Measurements from ENCODE around the gene RGMA.

DNA sequence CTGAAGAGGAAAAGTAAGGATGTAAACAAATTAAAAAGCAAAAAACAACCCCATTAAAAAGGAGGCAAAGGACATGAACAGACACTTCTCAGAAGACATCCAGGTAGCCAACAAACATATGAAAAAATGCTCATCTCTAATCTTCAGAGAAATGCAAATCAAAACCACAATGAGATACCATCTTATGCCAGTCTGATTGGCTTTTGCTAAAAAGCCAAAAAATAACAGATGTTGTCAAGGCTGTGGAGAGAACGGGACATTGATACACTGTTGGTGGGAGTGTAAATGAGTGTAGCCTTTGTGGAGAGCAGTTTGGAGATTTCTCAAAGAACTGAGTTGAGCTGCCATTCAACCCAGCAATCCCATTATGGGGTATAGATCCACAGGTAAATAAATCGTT is 18.6 kb upstream of the RGMA start:
- TF ChIP-seq, protein P1, sequence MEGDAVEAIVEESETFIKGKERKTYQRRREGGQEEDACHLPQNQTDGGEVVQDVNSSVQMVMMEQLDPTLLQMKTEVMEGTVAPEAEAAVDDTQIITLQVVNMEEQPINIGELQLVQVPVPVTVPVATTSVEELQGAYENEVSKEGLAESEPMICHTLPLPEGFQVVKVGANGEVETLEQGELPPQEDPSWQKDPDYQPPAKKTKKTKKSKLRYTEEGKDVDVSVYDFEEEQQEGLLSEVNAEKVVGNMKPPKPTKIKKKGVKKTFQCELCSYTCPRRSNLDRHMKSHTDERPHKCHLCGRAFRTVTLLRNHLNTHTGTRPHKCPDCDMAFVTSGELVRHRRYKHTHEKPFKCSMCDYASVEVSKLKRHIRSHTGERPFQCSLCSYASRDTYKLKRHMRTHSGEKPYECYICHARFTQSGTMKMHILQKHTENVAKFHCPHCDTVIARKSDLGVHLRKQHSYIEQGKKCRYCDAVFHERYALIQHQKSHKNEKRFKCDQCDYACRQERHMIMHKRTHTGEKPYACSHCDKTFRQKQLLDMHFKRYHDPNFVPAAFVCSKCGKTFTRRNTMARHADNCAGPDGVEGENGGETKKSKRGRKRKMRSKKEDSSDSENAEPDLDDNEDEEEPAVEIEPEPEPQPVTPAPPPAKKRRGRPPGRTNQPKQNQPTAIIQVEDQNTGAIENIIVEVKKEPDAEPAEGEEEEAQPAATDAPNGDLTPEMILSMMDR (IDR thresholded peaks at IDR 0.05): no peak
- TF ChIP-seq POLR2A (IDR thresholded peaks at IDR 0.05): no peak
